Measurements from ENCODE around the gene OGFOD3.
"Not testable (repeated sequence)": the region's sequence is repeated elsewhere in the genome, so short reads cannot be mapped to it uniquely, and the experiment has no call there.

OGFOD3 gene

DNA sequence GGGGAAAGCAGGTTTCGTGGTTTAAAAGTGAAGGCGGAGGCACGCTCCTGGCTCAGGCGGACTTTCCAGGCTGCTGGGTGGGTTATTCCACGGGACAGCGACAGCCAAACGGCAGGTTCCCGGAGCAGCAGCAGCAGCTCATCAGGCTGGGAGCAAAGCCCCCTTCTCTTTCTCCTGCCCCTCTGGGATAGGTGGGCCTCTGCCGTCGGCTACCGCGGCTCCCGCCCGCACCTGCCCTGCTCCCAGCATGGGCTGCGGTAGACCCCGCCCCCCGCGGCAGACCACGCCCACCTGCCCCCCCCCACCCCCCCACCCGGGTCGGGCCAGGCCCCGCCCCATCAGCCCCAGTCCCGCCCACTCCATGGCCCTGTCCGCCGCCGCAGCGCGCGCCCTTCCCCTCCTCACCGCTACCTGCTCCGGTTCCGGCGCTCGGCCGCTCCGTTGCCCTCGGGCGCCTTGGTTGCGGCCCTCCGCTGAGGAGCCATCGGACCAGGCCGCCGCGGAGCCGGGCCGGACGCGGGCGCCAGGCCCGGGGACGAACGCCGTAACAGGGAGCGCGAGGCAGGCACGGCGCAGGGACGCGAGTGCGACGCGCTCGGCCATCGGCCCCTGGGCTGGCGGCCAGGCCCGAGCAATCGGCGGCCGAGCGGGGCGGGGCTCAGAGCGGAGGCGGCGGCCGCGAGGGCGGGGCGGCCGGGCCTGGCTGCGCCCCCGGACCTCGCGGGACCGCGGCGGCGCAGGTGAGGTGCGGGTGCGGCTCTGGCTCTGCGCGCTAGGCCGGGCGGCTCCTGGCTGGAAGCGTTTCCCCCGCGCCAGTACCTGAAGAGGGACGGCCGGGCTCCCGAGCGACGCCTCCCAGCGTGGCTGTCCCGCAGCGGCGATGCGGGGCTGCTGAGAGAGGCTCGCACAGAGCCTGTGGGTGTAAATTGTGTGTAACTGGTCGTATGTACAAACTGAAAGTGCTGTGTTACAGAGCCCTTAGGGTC, at the start of gene OGFOD3, which contains the start of gene HEXD:
OGFOD3 (minus strand) TSS at position 586 of the 986 bp plus-strand sequence; CDS start at position 485, 101 bp downstream.
HEXD (plus strand) TSS at position 347 of the 986 bp plus-strand sequence. CDS start 1,453 bp downstream, outside the sequence.
- peak; percentile 79 to 82 for DNase-seq

DNA sequence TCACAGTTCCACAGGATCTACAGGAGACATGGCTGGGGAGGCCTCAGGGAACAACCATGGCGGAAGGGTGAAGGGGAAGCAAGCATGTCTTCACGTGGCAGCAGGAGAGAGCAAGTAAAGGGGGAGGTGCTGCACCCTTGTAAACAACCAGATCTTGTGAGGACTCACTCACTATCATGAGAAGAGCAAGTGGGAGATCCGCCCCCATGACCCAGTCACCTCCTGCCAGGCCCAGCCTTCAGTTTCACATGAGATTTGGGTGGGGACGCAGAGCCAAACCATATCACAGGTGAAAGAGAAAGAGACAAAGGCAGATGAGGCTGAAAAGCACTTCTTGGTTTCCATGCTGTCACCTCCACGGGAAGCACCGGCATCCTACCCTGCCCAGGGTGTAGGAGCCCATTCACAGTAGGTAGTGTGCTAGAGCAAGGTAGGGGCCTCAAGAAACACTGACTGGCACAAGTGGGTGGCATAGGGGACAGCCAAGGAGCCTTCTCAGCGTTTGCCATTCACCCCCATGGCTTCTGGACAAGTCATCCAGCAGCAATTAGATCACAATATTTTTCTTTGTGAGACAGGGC, 46.7 kb upstream of the OGFOD3 start:
- DNase-seq, result no peak

DNA sequence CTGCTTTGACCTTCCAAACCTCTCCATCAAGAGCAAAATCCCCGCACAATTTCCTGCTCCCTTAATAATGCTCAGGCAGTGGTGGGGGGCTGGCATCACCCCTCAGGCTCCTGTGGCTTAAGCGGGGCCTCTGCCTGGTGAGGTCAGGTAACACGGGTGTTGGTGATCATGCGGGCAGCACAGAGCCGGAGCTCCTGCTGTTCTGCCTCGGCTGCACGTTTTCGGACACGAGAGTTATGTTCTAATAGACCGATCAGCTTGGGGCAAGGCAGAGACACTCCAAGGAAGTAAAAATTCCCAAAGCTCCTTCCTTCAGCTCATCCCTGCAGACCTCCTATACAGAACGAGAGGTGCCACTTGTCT, 46.2 kb upstream of the OGFOD3 start:
- no peak for DNase-seq

DNA sequence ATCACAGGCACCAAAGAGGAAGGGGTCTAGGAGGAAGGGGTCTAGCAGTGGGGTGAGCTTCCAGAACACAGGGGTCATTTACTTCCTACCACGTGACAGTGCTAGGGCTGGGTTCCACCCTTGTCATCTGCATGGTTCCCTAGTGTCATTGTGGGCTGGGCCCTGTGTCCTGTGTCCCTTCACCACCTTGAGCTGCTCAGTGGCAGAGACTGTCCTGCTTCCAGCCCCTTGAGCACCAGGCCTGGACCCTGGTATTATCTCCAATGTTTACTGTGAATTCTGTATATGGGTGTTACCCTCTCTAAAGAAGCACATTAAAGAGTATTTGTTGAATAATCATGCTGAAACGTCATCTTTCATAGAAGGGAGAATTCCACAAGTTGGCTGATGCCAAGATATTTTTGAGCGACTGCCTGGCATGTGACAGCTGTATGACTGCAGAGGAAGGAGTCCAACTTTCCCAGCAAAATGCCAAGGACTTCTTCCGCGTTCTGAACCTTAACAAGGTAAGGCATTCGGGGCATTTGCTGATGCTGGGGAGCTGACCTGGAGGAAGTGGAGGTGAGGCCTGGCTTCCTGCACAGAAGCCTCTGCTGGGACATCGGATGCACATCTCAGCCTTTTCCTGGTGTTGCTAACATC, 45.7 kb upstream of the OGFOD3 start:
- no peak for DNase-seq

DNA sequence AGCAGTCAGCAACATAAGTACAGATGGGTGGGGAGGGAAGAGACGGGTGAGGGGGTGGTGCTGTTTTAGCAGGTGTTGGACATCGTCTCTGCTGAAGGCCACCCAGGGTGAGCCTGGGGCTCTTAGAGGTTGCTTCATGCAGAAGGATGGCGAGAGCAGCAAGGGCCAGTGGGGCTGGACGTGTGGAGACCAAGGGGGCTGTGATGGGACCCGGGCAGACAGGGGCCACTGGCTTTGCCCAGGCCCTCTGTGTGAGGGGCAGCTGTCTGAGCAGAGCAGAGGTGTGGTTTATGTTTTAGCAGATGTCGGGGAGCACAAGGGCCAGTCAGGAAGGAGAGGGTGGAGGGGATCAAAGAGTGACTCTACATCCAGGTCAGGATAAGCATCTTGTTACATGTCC, 45.0 kb upstream of the OGFOD3 start:
- no peak for DNase-seq

GRCh38 chr17:82461827-82462524, 43.6 kb upstream of the OGFOD3 start:
- no peak for DNase-seq

DNA sequence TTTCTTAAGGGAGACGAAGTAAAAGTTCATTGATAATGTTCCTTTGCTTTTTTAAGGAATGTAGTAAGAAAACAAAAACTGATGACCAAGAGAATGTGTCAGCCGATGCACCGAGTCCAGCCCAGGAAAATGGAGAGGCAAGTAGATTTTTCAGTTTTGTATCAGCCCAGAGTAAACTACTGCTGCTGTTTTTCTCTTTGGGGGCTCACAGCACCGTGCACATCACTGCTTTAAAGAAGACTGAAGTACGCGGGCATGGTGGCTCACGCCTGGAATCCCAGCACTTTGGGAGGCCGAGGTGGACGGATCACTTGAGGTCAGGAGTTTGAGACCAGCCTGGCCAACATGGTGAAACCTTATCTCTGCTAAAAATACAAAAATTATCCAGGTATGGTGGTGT, 41.5 kb upstream of the OGFOD3 start:
- DNase-seq, result not testable (repeated sequence)

DNA sequence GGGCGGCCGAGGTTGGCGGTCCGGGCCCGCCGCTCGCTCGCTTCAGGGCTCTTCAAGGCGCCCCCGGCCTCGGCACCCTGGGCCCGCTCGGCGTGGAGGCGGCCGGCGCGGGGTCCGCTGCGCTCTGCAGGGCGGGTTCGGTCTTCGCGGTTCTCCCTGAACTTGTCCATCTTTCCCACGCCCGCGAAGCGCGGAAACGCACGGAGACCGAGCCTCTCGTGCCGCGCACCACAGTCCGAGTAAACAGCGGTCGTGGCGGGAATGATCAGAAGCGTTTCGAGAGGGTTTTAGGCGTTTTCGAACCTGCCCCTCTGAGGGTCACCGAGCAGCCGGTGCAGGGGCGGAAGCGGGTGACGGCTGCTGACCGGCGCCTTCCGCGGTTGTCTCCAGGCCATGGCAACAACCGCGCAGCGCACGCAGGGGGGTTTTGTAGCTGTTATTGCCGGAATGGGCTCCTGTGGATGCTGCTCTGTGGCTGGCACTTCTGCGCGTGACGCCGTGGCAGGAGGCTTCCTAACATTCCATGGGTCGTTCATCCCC, 40.6 kb upstream of the OGFOD3 start:
- no peak for DNase-seq

DNA sequence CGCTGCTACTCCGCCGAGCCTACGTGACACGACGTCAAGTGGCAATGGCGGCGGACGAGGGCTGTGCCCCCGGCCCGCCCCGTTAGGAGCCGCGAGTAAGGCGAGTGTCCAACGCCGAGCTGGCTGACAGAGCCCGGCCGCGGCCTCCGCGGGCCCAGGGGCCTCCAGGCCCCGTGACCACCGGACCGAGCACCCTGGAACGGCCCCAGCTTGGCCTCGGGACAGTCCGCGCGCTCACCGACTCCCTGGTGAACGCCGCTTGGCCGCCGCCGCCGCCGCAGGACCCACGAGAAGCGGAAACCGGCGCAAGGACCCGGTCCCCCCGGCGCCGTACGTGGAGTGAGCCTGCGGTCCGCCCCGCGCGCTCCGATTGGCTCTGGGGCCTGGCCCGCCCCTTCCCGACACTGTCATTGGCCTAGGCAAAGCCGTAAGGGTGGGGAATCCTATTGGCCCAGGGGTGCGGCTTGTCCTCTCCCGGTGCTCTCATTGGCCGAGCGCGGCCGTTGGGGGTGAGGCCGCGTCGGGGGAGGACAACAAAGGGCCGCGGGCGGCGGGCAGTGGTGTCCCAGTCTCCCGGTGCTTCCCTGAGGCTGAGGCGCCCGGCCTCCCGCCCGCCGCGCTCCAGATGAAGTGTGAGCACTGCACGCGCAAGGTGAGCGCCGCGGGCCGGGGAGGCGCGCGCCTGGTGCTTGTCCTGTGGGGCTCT, 39.9 kb upstream of the OGFOD3 start, which contains the start of gene NARF:
NARF (plus strand) TSS at position 563 of the 706 bp plus-strand sequence; CDS start at position 626, 63 bp downstream.
- DNase-seq, result peak; percentile 91 to 96

DNA sequence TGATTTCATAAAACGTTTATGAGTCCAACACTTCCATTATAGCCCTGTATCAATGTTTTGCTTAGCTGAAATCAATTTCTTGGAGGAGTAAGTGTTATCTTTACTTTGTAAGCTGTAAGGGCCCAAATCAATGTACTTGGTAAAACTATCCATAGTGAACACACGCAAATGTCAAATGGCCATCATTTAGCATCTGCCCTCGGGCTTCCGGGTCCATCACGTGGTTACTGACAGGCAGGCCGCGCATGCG, 39.5 kb upstream of the OGFOD3 start:
- peak in 1 of 2 experiments; percentile 94 for DNase-seq

DNA sequence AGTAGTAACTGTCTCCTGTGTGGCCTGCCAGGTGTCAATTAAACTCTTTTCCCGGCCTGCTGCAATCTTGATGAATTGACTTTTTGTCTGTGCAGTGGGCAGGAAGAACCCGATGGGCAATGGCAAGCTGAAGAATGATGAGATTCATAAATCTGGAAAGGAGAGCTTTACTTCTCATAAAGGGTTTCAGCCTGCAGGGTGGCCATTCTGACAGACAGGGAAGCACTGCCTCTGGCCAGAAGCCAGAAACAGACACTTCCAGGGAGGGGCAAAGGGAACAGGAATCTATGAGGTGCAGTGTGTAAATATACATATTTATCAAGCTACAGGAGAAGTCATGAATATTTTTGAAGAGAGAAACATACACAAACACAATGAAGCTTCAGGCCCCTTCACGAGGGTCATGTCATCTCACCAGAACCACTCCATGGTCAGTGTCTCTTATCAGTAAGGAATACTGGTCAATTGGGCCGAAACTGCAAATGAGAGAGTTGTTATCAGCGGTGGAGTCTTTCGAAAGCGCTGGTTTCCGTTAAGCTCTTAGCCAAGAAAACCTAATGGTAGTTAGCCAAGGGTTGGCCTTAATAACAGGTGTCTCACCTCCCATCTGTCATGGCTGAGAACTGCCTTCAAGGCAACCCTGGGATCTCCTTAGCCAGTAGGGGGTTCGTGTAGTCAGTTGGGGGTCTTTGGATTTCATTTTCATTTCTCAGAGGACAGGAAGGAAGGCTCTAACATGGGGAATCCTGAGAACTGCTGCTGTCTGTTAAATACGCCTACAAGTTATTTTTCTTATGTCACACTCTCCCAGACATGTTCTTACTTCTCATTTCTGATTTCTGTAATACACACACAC, 38.9 kb upstream of the OGFOD3 start:
- DNase-seq, result no peak

DNA sequence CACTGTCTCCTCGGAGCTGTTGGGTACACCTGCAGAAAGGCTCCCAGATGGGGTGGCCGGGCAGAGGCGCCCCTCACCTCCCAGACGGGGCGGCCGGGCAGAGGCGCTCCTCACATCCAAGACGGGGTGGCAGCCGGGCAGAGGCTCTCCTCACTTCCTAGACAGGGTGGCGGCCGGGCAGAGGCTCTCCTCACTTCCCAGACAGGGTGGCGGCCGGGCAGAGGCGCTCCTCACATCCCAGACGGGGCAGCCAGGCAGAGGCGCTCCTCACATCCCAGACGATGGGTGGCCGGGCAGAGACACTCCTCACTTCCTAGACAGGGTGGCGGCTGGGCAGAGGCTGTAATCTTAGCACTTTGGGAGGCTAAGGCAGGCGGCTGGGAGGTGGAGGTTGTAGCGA, 35.3 kb upstream of the OGFOD3 start:
- DNase-seq, result not testable (repeated sequence)

DNA sequence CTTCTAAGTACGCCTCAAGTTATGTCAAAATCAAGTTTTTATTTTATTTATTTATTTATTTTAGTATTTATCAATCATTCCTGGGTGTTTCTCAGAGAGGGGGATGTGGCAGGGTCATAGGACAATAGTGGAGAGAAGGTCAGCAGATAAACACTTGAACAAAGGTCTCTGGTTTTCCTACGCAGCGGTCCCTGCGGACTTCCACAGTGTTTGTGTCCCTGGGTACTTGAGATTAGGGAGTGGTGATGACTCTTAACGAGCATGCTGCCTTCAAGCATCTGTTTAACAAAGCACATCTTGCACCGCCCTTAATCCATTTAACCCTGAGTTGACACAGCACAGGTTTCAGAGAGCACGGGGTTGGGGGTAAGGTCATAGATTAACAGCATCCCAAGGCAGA, 34.8 kb upstream of the OGFOD3 start:
- not testable (repeated sequence) for DNase-seq

GRCh38 chr17:82452162-82452561, 33.8 kb upstream of the OGFOD3 start:
- DNase-seq, result no peak

GRCh38 chr17:82450357-82451106, 32.1 kb upstream of the OGFOD3 start, which contains the start of gene CYBC1:
TSS of gene CYBC1 (minus strand) at chr17:82450752. CDS start at chr17:82449254, 1,498 bp downstream.
- DNase-seq, result peak; percentile 92 to 98

DNA sequence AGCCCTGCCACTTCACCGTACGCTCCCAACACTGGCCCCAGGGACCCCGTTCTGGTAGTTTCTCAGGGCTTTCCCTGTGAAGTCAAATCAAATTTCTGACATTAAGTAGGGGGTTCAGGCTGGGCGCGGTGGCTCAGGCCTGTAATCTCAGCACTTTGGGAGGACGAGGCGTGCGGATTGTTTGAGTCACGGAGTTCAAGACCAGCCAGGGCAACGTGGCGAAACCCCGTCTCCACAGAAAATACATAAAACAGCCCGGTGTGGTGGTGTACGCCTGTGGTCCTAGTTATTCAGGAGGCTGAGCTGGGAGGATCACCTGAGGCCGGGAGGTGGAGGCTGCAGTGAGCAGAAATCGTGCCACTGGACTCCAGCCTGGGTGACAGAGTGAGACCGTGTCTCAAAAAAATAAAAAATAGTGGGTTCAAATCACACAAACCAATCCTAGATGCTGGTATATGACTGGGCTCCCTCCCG, 31.5 kb upstream of the OGFOD3 start:
- DNase-seq, result peak; percentile 46 to 52

GRCh38 chr17:82449131-82449882, 30.9 kb upstream of the OGFOD3 start:
- peak; percentile 52 to 78 for DNase-seq

GRCh38 chr17:82447876-82448275, 29.5 kb upstream of the OGFOD3 start:
- DNase-seq, result no peak

DNA sequence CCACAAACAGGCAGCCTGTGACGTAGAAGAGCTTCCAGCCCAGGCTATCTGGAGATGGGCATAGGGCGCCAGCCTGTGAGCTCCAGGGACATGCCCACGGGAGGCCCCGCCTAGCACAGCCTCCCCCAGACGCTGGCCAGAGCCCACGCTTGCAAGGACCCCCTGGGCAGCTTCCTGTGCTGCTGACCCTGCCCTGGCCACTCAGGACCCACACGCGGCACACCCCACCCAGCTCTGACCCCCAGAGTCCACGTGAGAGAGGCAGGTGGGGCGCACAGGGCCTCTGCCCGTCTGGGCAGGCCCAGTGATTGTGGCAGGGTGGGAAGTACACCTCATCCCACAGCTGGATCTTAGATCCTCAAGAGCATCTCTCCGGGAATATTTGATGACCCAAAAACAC, 28.3 kb upstream of the OGFOD3 start:
- no peak for DNase-seq
